Fibroblast of skin of left quadriceps (primary cell): Measurements from ENCODE around the gene NPY.

Experiments
- DNase-seq, 2 experiments: peaks; one replicate each; pipeline ENCODE4 v3.0.0-alpha.2; 2013; ENCODE audit warnings: low read depth in 2 of 2

The NPY gene

GRCh38 chr7:24313777-24314176 is 29.8 kb downstream of the NPY start:
- DNase-seq: no peak

- no peak for DNase-seq
These were observed 32.4 kb downstream of the NPY start for GRCh38 chr7:24316340-24316739.

- DNase-seq: no peak
These were observed 34.3 kb downstream of the NPY start for GRCh38 chr7:24318326-24318725.

GRCh38 chr7:24319209-24319608 is 35.2 kb downstream of the NPY start:
- DNase-seq: no peak

- no peak for DNase-seq
These were observed 40.0 kb downstream of the NPY start for GRCh38 chr7:24323961-24324480.

GRCh38 chr7:24325708-24326107 is 41.7 kb downstream of the NPY start:
- no peak for DNase-seq

GRCh38 chr7:24328050-24328449 is 44.1 kb downstream of the NPY start:
- DNase-seq: no peak

GRCh38 chr7:24328894-24329293 is 44.9 kb downstream of the NPY start:
- DNase-seq: no peak

GRCh38 chr7:24334012-24334411 is 50.0 kb downstream of the NPY start:
- DNase-seq: no peak

GRCh38 chr7:24334627-24335026 is 50.6 kb downstream of the NPY start:
- no peak for DNase-seq

- DNase-seq: no peak
These were observed 52.5 kb downstream of the NPY start for GRCh38 chr7:24336461-24336860.

GRCh38 chr7:24337180-24337579 is 53.2 kb downstream of the NPY start:
- no peak for DNase-seq

GRCh38 chr7:24339575-24339974 is 55.6 kb downstream of the NPY start:
- no peak for DNase-seq

- no peak for DNase-seq
These were observed 56.7 kb downstream of the NPY start for GRCh38 chr7:24340727-24341126.
